MCF 10A (cell line): ENCODE results near the gene COPB1. TPM values are rescaled to one million over a fixed set of nuclear protein-coding genes. Genes with fewer than 3 reads are reported as not detected.

Experiments used
- BruUV-seq: library from RNA; stranded (reverse); fragments of 400-500 nt; replicated peaks from 2 replicates; lab custom pipeline; 2021; lab: Mats Ljungman, UMichigan
- CTCF ChIA-PET: fragments of 300-600 bp; sonication (Branson Sonifier 250); formaldehyde crosslinking; extraction: SDS; loops from one replicate; lab custom pipeline; 2021; ENCODE audit warnings: antibody characterized with exemption, inconsistent platforms; lab: Yijun Ruan, JAX
- POLR2A ChIA-PET: fragments of 300-600, 350-650 bp; sonication (Branson Sonifier 250); formaldehyde crosslinking; extraction: SDS; loops from one replicate; lab custom pipeline; 2020; ENCODE audit warnings: antibody characterized with exemption, inconsistent platforms; lab: Yijun Ruan, JAX
- DNase-seq: peaks from one replicate; pipeline ENCODE4 v3.0.0-alpha.2; 2018; ENCODE audit not compliant: unreplicated experiment
- H3K27ac Mint-ChIP-seq: one replicate; pipeline ENCODE4 v1.8.0; 2022; ENCODE audit warnings: mild to moderate bottlenecking, low read depth, mixed read lengths; ENCODE audit not compliant: unreplicated experiment
- H3K27me3 Mint-ChIP-seq: one replicate; pipeline ENCODE4 v1.8.0; 2022; ENCODE audit warnings: mixed read lengths; ENCODE audit not compliant: insufficient read depth, unreplicated experiment
- H3K36me3 Mint-ChIP-seq: one replicate; pipeline ENCODE4 v1.8.0; 2022; ENCODE audit warnings: mild to moderate bottlenecking, moderate library complexity, mixed read lengths; ENCODE audit not compliant: insufficient read depth, unreplicated experiment
- H3K4me1 Mint-ChIP-seq: one replicate; pipeline ENCODE4 v1.8.0; 2022; ENCODE audit warnings: mixed read lengths; ENCODE audit not compliant: insufficient read depth, unreplicated experiment
- H3K4me3 Mint-ChIP-seq: one replicate; pipeline ENCODE4 v1.8.0; 2022; ENCODE audit warnings: mild to moderate bottlenecking, moderate library complexity, mixed read lengths; ENCODE audit not compliant: unreplicated experiment
- H3K9me3 Mint-ChIP-seq: one replicate; pipeline ENCODE4 v1.8.0; 2022; ENCODE audit warnings: mixed read lengths; ENCODE audit not compliant: unreplicated experiment
- intact Hi-C: fragments of 100-400 bp; cut with micrococcal nuclease; formaldehyde crosslinking; loops from 2 replicates; pipeline ENCODE4 v1.14.1; 2022
- total RNA-seq: library from RNA; stranded (reverse); gene quantifications from 2 replicates; pipeline ENCODE4 v1.2.3, GENCODE V29; 2022
- TF ChIP-seq, protein P1 (sequence below): fragments of 200-600 bp; IDR thresholded peaks from one replicate; pipeline ENCODE4 v1.8.0; 2022; ENCODE audit warnings: antibody characterized with exemption, mild to moderate bottlenecking; ENCODE audit not compliant: unreplicated experiment

The COPB1 gene
- total RNA-seq, 1 experiment from 2014 or later = 159 TPM

DNA sequence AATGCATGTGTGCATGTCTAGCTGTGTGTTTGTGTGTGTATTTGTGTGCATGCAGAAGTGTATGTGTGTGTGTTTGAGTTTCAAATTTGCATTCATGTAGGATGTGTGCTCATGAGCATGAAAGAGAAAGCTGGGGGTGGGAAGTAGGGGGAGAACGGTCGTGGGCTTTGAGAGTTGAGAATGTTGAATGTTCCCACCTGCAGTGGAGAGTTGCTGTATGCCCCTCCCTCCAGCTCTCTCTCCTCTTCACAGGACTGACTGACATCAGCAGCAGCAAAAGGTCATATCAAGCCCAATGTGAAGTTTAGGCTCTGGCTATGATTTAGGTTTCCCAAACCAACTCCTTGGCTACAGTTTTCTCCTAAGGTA lies 76.8 kb downstream of the COPB1 start:
- Mint-ChIP-seq H3K36me3 (no peaks in the 10 kb centered on the region), H3K4me1 (peaks cover 17% of the 10 kb centered on the region), H3K4me3 (no peak overlapping the region), H3K9me3 (no peaks in the 10 kb centered on the region), H3K27ac (no peak overlapping the region), H3K27me3 (no peaks in the 10 kb centered on the region)
- intact Hi-C loops = loop anchor here (5.0 kb wide), 1 partner anchor 35 kb away; no protein-coding TSS in a partner anchor
- DNase-seq = no peak
- BruUV-seq = no TSS peak
- POLR2A ChIA-PET = interaction anchor here (0.6 to 3.3 kb wide), 16 partner anchors 9 to 1671 kb away, joined by 3 to 24 read pairs (median 4); no protein-coding TSS in a partner anchor
- CTCF ChIA-PET = interaction anchor here (0.9 to 9.7 kb wide), 9 partner anchors 10 to 467 kb away, joined by 3 to 316 read pairs (median 4); no protein-coding TSS in a partner anchor
- TF ChIP-seq, protein P1, sequence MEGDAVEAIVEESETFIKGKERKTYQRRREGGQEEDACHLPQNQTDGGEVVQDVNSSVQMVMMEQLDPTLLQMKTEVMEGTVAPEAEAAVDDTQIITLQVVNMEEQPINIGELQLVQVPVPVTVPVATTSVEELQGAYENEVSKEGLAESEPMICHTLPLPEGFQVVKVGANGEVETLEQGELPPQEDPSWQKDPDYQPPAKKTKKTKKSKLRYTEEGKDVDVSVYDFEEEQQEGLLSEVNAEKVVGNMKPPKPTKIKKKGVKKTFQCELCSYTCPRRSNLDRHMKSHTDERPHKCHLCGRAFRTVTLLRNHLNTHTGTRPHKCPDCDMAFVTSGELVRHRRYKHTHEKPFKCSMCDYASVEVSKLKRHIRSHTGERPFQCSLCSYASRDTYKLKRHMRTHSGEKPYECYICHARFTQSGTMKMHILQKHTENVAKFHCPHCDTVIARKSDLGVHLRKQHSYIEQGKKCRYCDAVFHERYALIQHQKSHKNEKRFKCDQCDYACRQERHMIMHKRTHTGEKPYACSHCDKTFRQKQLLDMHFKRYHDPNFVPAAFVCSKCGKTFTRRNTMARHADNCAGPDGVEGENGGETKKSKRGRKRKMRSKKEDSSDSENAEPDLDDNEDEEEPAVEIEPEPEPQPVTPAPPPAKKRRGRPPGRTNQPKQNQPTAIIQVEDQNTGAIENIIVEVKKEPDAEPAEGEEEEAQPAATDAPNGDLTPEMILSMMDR = no peak

GRCh38 chr11:14422052-14422813 lies 77.4 kb downstream of the COPB1 start:
- intact Hi-C loops = loop anchor here (5.0 kb wide), 1 partner anchor 35 kb away; no protein-coding TSS in a partner anchor
- no TSS peak for BruUV-seq
- H3K36me3 Mint-ChIP-seq = no peaks in the 10 kb centered on the region

DNA sequence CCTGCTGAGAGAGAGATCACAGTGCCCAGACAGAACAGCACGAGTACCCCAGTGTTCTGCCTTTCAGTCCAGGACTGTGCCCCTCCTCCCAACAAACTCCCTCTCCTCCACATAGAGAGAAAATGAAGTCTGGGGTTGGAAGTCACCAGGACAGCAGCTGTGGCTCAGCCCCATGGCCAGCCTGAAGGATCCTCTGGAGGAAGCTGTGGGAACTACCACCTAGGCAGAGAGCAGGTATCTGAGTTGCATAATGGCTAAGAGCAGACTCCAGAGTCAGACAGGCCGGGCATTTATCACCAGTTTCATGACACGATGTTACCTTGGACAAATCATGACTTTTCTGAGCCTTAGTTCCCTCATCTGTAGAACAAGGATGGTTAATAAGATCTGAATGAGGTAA lies 79.4 kb downstream of the COPB1 start:
- H3K27me3 Mint-ChIP-seq = no peaks in the 10 kb centered on the region
- no TSS peak for BruUV-seq
- peaks cover 19% of the 10 kb centered on the region for H3K4me1 Mint-ChIP-seq
- TF ChIP-seq, protein P1 = no peak
- no peak overlapping the region for H3K4me3 Mint-ChIP-seq
- ChIA-PET CTCF (interaction anchor here (1.0 to 9.7 kb wide), 5 partner anchors 11 to 115 kb away, joined by 3 to 316 read pairs (median 46); no protein-coding TSS in a partner anchor), POLR2A (interaction anchor here (2.8 kb wide), 1 partner anchor 62 kb away, joined by 13 read pairs; no protein-coding TSS in a partner anchor)
- H3K9me3 Mint-ChIP-seq = no peaks in the 10 kb centered on the region
- intact Hi-C loops = loop anchor here (5.0 kb wide), 1 partner anchor 37 kb away; no protein-coding TSS in a partner anchor
- H3K36me3 Mint-ChIP-seq = no peaks in the 10 kb centered on the region
- no peak for DNase-seq
- H3K27ac Mint-ChIP-seq = peak overlapping the region; percentile 5

More at GRCh38 chr11:14422052-14422813, 77.4 kb downstream of the COPB1 start:
- ChIA-PET CTCF (interaction anchor here (0.9 to 9.7 kb wide), 10 partner anchors 9 to 466 kb away, joined by 3 to 316 read pairs (median 4); no protein-coding TSS in a partner anchor), POLR2A (interaction anchor here (0.5 to 3.3 kb wide), 21 partner anchors 9 to 1672 kb away, joined by 3 to 24 read pairs (median 4); no protein-coding TSS in a partner anchor)
- H3K27me3 Mint-ChIP-seq = no peaks in the 10 kb centered on the region
- H3K4me3 Mint-ChIP-seq = no peak overlapping the region
- DNase-seq = peak; percentile 91
- TF ChIP-seq, protein P1 = no peak
- no peak overlapping the region for H3K27ac Mint-ChIP-seq
- H3K4me1 Mint-ChIP-seq = peaks cover 17% of the 10 kb centered on the region
- H3K9me3 Mint-ChIP-seq = no peaks in the 10 kb centered on the region
